Mesothelial cell of epicardium (in vitro differentiated cells): ENCODE measurements around the gene DMAP1. TPM values are rescaled to one million over a fixed set of nuclear protein-coding genes. Genes with fewer than 3 reads are reported as not detected.
A peak's percentile ranks its signal among the peaks of the same experiment; 100 is the strongest.

ENCODE experiments used
- DNase-seq, 2 experiments: peaks; one replicate each; pipeline ENCODE4 v3.0.0; 2021; ENCODE audit warnings: low spot score in 2 of 2; ENCODE audit not compliant: unreplicated experiment in 2 of 2
- H3K27ac Mint-ChIP-seq: 2 replicates; pipeline ENCODE4 v1.8.0; 2021; ENCODE audit warnings: mixed read lengths
- H3K27me3 Mint-ChIP-seq: 2 replicates; pipeline ENCODE4 v1.8.0; 2021; ENCODE audit warnings: low read depth, mixed read lengths
- H3K36me3 Mint-ChIP-seq: 2 replicates; pipeline ENCODE4 v1.8.0; 2021; ENCODE audit warnings: mixed read lengths
- H3K4me1 Mint-ChIP-seq: 2 replicates; pipeline ENCODE4 v1.8.0; 2021; ENCODE audit warnings: mixed read lengths
- H3K4me3 Mint-ChIP-seq: 2 replicates; pipeline ENCODE4 v1.8.0; 2021; ENCODE audit warnings: mild to moderate bottlenecking, moderate library complexity, mixed read lengths
- H3K9me3 Mint-ChIP-seq: 2 replicates; pipeline ENCODE4 v1.8.0; 2021; ENCODE audit warnings: mixed read lengths
- CTCF ChIP-seq: fragments of 200-600 bp; sonication (generic); IDR thresholded peaks from one replicate; pipeline ENCODE4 v1.5.0; 2021; ENCODE audit warnings: antibody characterized with exemption; ENCODE audit not compliant: unreplicated experiment
- total RNA-seq: library from RNA; stranded (reverse); gene quantifications from 3 replicates; pipeline ENCODE4 v1.2.1, GENCODE V29; 2021

The DMAP1 gene
- total RNA-seq, 1 donor from 2014 or later = 50.7 TPM

GRCh38 chr1:44208226-44208625 lies 5.0 kb upstream of the DMAP1 start:
- TF ChIP-seq CTCF = no peak

GRCh38 chr1:44210595-44210994 lies 2.7 kb upstream of the DMAP1 start:
- Mint-ChIP-seq H3K4me1 (peaks cover 16% of the 10 kb centered on the region), H3K4me3 (no peak overlapping the region), H3K27ac (no peak overlapping the region), H3K9me3 (no peaks in the 10 kb centered on the region), H3K36me3 (peaks cover 3% of the 10 kb centered on the region), H3K27me3 (peaks cover 2% of the 10 kb centered on the region)
- DNase-seq = no peak
- TF ChIP-seq CTCF = no peak

More at GRCh38 chr1:44208226-44208625, 5.0 kb upstream of the DMAP1 start:
- no peak overlapping the region for H3K27ac Mint-ChIP-seq
- H3K27me3 Mint-ChIP-seq = peaks cover 2% of the 10 kb centered on the region
- no peak for DNase-seq
- H3K36me3 Mint-ChIP-seq = no peaks in the 10 kb centered on the region
- H3K4me3 Mint-ChIP-seq = no peak overlapping the region
- no peaks in the 10 kb centered on the region for H3K9me3 Mint-ChIP-seq
- H3K4me1 Mint-ChIP-seq = peaks cover 8% of the 10 kb centered on the region

GRCh38 chr1:44212355-44213221 lies 683 bp upstream of the DMAP1 start:
- H3K36me3 Mint-ChIP-seq = peaks cover 5% of the 10 kb centered on the region
- H3K9me3 Mint-ChIP-seq = no peaks in the 10 kb centered on the region
- H3K27me3 Mint-ChIP-seq = peaks cover 2% of the 10 kb centered on the region
- no peak for DNase-seq
- H3K4me1 Mint-ChIP-seq = peaks cover 16% of the 10 kb centered on the region
- peak overlapping the region; percentile 77 for H3K27ac Mint-ChIP-seq
- TF ChIP-seq CTCF = no peak
- H3K4me3 Mint-ChIP-seq = peak overlapping the region; percentile 84

GRCh38 chr1:44217809-44218410 lies 4.6 kb downstream of the DMAP1 start:
- no peaks in the 10 kb centered on the region for H3K9me3 Mint-ChIP-seq
- no peak overlapping the region for H3K27ac Mint-ChIP-seq
- peaks cover 11% of the 10 kb centered on the region for H3K4me1 Mint-ChIP-seq
- peak; percentile 71 for TF ChIP-seq CTCF
- DNase-seq = peak in 1 of 2 experiments; percentile 83
- peaks cover 16% of the 10 kb centered on the region for H3K36me3 Mint-ChIP-seq
- H3K4me3 Mint-ChIP-seq = no peak overlapping the region
- H3K27me3 Mint-ChIP-seq = no peaks in the 10 kb centered on the region

GRCh38 chr1:44218503-44219300 lies 5.4 kb downstream of the DMAP1 start:
- Mint-ChIP-seq H3K27me3 (no peaks in the 10 kb centered on the region), H3K9me3 (no peaks in the 10 kb centered on the region), H3K4me1 (peaks cover 7% of the 10 kb centered on the region), H3K4me3 (no peak overlapping the region), H3K27ac (no peak overlapping the region), H3K36me3 (peaks cover 16% of the 10 kb centered on the region)
- TF ChIP-seq CTCF = no peak
- DNase-seq = no peak
